K562 (cell line): ENCODE measurements around the gene CCDC3. TPM values are rescaled to one million over a fixed set of nuclear protein-coding genes. Genes with fewer than 3 reads are reported as not detected.

Experiments
- ATAC-seq: fragments of 200-7000 bp; cut with Tn5 transposase; 3 replicates; pipeline ENCODE4 v1.9.1; 2020; ENCODE audit warnings: moderate library complexity
- BruUV-seq: library from RNA; stranded (reverse); fragments of 400-500 nt; replicated peaks from 2 replicates; lab custom pipeline; 2021; lab: Mats Ljungman, UMichigan
- CTCF ChIA-PET: fragments of 300-600 bp; formaldehyde crosslinking; extraction: SDS; loops from one replicate; lab custom pipeline; 2021; ENCODE audit warnings: low intra/inter-chr PET ratio; lab: Yijun Ruan, JAX
- POLR2A ChIA-PET: fragments of 300-600, 350-650 bp; sonication (Branson Sonifier 250); formaldehyde crosslinking; extraction: SDS; loops from one replicate; lab custom pipeline; 2021; ENCODE audit warnings: antibody characterized with exemption, inconsistent platforms; lab: Yijun Ruan, JAX
- DNase-seq, 4 experiments: peaks; one replicate each; pipeline versions ENCODE4 v3.0.0 to v3.0.0-alpha.2; 2011 to 2018; ENCODE audit warnings: low spot score in 3 of 4, mixed read lengths in 3 of 4; ENCODE audit errors: extremely low read depth in 1 of 4
- FAIRE-seq: peaks from 2 replicates; lab custom pipeline; 2011; peaks lifted over from hg19 to GRCh38; lab: Jason Lieb, UNC
- H2AFZ ChIP-seq: 2 replicates; pipeline ENCODE4 v1.6.0; 2011; ENCODE audit warnings: low read depth, low read length, control low read depth, inconsistent platforms
- H3K27ac ChIP-seq: fragments of 200-600 bp; 3 replicates; pipeline ENCODE4 v1.8.0; 2011; ENCODE audit warnings: low read depth, mild to moderate bottlenecking, control low read depth, inconsistent platforms, low read length, moderate library complexity, mixed read lengths; ENCODE audit errors: extremely low read depth
- H3K27me3 ChIP-seq, 2 experiments: fragments of 300-600 bp in 1 of 2; 2 replicates in 1 of 2; 3 replicates in 1 of 2; pipeline versions ENCODE4 v1.6.0 to v1.8.0; 2011; ENCODE audit warnings: inconsistent platforms in 2 of 2, low read length in 2 of 2, mild to moderate bottlenecking in 1 of 2, mixed read lengths in 1 of 2, moderate library complexity in 1 of 2; ENCODE audit not compliant: control insufficient read depth in 2 of 2, insufficient read depth in 2 of 2
- H3K36me3 ChIP-seq: fragments of 300-600 bp; 3 replicates; pipeline ENCODE4 v1.8.0; 2011; ENCODE audit warnings: mild to moderate bottlenecking, low read length, inconsistent platforms; ENCODE audit not compliant: control insufficient read depth, insufficient read depth
- H3K4me1 ChIP-seq, 2 experiments: fragments of 200-600 bp in 1 of 2; replicated peaks in 1 of 2; 2 replicates in 1 of 2; 3 replicates in 1 of 2; pipeline versions ENCODE4 v1.5.1 to v1.8.0; 2011; ENCODE audit warnings: inconsistent platforms in 2 of 2, low read length in 2 of 2, mild to moderate bottlenecking in 1 of 2, mixed read lengths in 1 of 2, moderate library complexity in 1 of 2; ENCODE audit not compliant: control insufficient read depth in 2 of 2, insufficient read depth in 2 of 2
- H3K4me2 ChIP-seq: 2 replicates; pipeline ENCODE4 v1.6.1; 2011; ENCODE audit warnings: low read length, control low read depth, inconsistent platforms, mixed read lengths; ENCODE audit not compliant: insufficient read depth
- H3K4me3 ChIP-seq: fragments of 200-600 bp; sonication (generic), shearing (Covaris generic); 2 replicates; pipeline ENCODE4 v1.5.1; 2016; ENCODE audit warnings: control low read depth, inconsistent platforms
- H3K79me2 ChIP-seq: fragments of 200-600 bp; 3 replicates; pipeline ENCODE4 v1.8.0; 2011; ENCODE audit warnings: low read length, inconsistent platforms; ENCODE audit not compliant: control insufficient read depth, insufficient read depth
- H3K9ac ChIP-seq, 2 experiments: 2 replicates each; pipeline versions ENCODE4 v1.6.0 to v1.6.1; 2011; ENCODE audit warnings: low read depth in 2 of 2, low read length in 2 of 2, control low read depth in 1 of 2, inconsistent platforms in 1 of 2, mild to moderate bottlenecking in 1 of 2, mixed read lengths in 1 of 2; ENCODE audit not compliant: insufficient read depth in 1 of 2
- H3K9me1 ChIP-seq: one replicate; pipeline ENCODE4 v1.6.0; 2011; ENCODE audit warnings: inconsistent platforms, mild to moderate bottlenecking, low read length, moderate library complexity; ENCODE audit not compliant: control insufficient read depth, insufficient read depth
- H3K9me3 ChIP-seq: replicated peaks from 2 replicates; pipeline ENCODE4 v1.5.1; 2011; ENCODE audit warnings: low read depth, low read length, inconsistent platforms; ENCODE audit not compliant: control insufficient read depth, insufficient read depth
- H4K20me1 ChIP-seq: replicated peaks from 2 replicates; pipeline ENCODE4 v1.6.1; 2011; ENCODE audit warnings: low read length, inconsistent platforms, mixed read lengths; ENCODE audit not compliant: control insufficient read depth, insufficient read depth
- FOXK1 ChIP-seq: sonication (generic); formaldehyde crosslinking; IDR thresholded peaks from 2 replicates; pipeline ENCODE4 v1.8.0; 2022; ENCODE audit warnings: missing genetic modification reagents, mild to moderate bottlenecking, borderline replicate concordance
- GATAD2B ChIP-seq: fragments of 450-650 bp; IDR thresholded peaks from 2 replicates; pipeline ENCODE4 v1.6.1; 2017; ENCODE audit warnings: mild to moderate bottlenecking, borderline replicate concordance
- NR4A1 ChIP-seq, 2 experiments: fragments of 250-450 bp in 1 of 2; fragments of 450-650 bp in 1 of 2; sonication (Bioruptor Pico) in 1 of 2; IDR thresholded peaks; 2 replicates each; pipeline versions ENCODE4 v1.4.0 to v1.6.1; 2016 to 2020; ENCODE audit warnings: mild to moderate bottlenecking in 2 of 2, missing compliant biosample characterization in 1 of 2, missing genetic modification characterization in 1 of 2, moderate library complexity in 1 of 2
- RHOXF2B ChIP-seq: fragments of 250-450 bp; sonication (Bioruptor Pico); conservative IDR thresholded peaks from 2 replicates; pipeline ENCODE4 v1.5.1; 2021
- SNIP1 ChIP-seq: fragments of 450-650 bp; IDR thresholded peaks from 2 replicates; pipeline ENCODE4 v1.7.1; 2017; ENCODE audit warnings: low read depth, mild to moderate bottlenecking
- ZNF274 ChIP-seq: IDR thresholded peaks from 2 replicates; pipeline ENCODE4 v1.6.1; 2011; ENCODE audit warnings: low read depth, mild to moderate bottlenecking, low read length, moderate library complexity, borderline replicate concordance
- WGBS: fragments of 100-300 bp; shearing (Covaris generic); methylation state at CpG from one replicate; pipeline ENCODE4 v1.1.6; 2016; ENCODE audit warnings: low coverage, mixed read lengths; ENCODE audit not compliant: insufficient coverage; ENCODE audit errors: missing lambda C conversion rate; 5-methylcytosine and 5-hydroxymethylcytosine counted together
- in situ Hi-C: fragments of 300-500 bp; cut with MboI; formaldehyde crosslinking; loops from 4 replicates; pipeline ENCODE4 v1.15.0; 2018; ENCODE audit warnings: inconsistent platforms, mixed read lengths
- intact Hi-C: fragments of 100-400 bp; cut with micrococcal nuclease; formaldehyde crosslinking; loops from 2 replicates; pipeline ENCODE4 v1.14.2; 2022
- polyA plus RNA-seq, 8 experiments: library from polyadenylated mRNA; depleted of rRNA in 4 of 8; stranded (reverse) in 5 of 8; unstranded in 3 of 8; fragments of >200 nt; fragmentation: Nextera tagmentation in 2 of 8; fragmentation: Illumina TruSeq in 1 of 8; extraction: Ambion mirVana in 2 of 8; extraction: Trizol in 1 of 8; gene quantifications; 2 replicates each; pipeline versions ENCODE4 v1.2.1 to v1.2.3, GENCODE V29; 2011 to 2014; ENCODE audit warnings: inconsistent platforms in 1 of 8, missing spikeins in 1 of 8
- total RNA-seq, 7 experiments: library from RNA; depleted of rRNA in 6 of 7; stranded (reverse); fragments of >200 nt in 6 of 7; fragmentation: Illumina TruSeq in 2 of 7; extraction: Trizol in 2 of 7; gene quantifications; 2 replicates each; pipeline versions ENCODE4 v1.2.1 to v1.2.3, GENCODE V29; 2011 to 2021; ENCODE audit warnings: low replicate concordance in 1 of 7
- TF ChIP-seq, protein P1 (sequence below): fragments of 450-650 bp; IDR thresholded peaks from 2 replicates; pipeline ENCODE4 v1.6.1; 2018; ENCODE audit warnings: mild to moderate bottlenecking, low read depth; ENCODE audit not compliant: partially characterized antibody

CCDC3 gene
- total and polyA plus RNA-seq, 9 of the 15 experiments (the other 6 are each of a cell fraction or from before 2014, with no cell fraction given) = not detected

DNA sequence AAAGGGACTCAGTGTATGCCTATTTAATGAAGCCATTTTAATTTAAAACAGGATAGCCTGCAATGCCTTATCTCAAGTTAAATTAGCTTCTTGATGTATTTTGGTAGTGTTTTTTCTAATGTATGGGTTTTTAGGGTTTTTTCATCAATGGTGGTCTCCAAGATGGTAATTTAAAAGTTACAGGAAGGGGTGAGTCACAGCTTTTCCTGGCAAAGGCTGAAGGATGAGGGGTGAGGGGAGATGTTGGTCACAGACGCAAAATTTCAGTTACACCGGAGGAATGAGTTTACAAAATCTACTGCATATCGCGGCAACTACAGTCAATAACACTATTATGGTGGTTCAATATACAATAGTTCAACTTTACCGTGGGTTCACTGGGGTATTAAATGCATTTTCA lies 31.6 kb downstream of the CCDC3 start:
- in situ Hi-C loops = no loop called here
- peaks cover 8 to 12% of the 10 kb centered on the region in 2 experiments; a peak in 2 of 5 replicates for H3K27me3 ChIP-seq
- POLR2A ChIA-PET = no interaction called here

More for the DNA sequence above, 31.6 kb downstream of the CCDC3 start:
- CTCF ChIA-PET = no interaction called here
- FAIRE-seq = peak; percentile 26
- Histone ChIP-seq H4K20me1 (no peaks in the 10 kb centered on the region), H3K79me2 (no peaks in the 10 kb centered on the region), H3K4me3 (no peak overlapping the region), H3K36me3 (no peaks in the 10 kb centered on the region), H3K9me1 (no peaks in the 10 kb centered on the region), H3K9me3 (0 out of 2 replicates have a peak, but pooled peaks cover 2% of the 10 kb centered on the region), H3K4me2 (no peak overlapping the region), H3K4me1 (no peaks in the 10 kb centered on the region; a peak in 1 of 5 replicates), H3K9ac (no peak overlapping the region), H2AFZ (no peak overlapping the region), H3K27ac (no peak overlapping the region)
- no peak for DNase-seq
- TF ChIP-seq FOXK1 (CRISPR knock-in tag) = no peak
- no peak for TF ChIP-seq ZNF274
- TF ChIP-seq NR4A1 (CRISPR knock-in tag; IDR thresholded peaks at IDR 0.05) = no peak
- TF ChIP-seq NR4A1 (tag; IDR thresholded peaks at IDR 0.05) = no peak
- TF ChIP-seq, protein P1, sequence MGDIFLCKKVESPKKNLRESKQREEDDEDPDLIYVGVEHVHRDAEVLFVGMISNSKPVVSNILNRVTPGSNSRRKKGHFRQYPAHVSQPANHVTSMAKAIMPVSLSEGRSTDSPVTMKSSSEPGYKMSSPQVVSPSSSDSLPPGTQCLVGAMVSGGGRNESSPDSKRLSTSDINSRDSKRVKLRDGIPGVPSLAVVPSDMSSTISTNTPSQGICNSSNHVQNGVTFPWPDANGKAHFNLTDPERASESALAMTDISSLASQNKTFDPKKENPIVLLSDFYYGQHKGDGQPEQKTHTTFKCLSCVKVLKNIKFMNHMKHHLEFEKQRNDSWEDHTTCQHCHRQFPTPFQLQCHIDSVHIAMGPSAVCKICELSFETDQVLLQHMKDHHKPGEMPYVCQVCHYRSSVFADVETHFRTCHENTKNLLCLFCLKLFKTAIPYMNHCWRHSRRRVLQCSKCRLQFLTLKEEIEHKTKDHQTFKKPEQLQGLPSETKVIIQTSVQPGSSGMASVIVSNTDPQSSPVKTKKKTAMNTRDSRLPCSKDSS = no peak
- TF ChIP-seq RHOXF2B (CRISPR knock-in tag) = no peak
- no peak for TF ChIP-seq GATAD2B
- no peak for TF ChIP-seq SNIP1
- BruUV-seq = no TSS peak
- ATAC-seq = no peak
- intact Hi-C loops = no loop called here
- WGBS = 2% methylated on average over 5 of the region's 5 CpGs
